Endometrial microvascular endothelial cells (primary cell): Measurements from ENCODE around the gene PCP4. TPM values are rescaled to one million over a fixed set of nuclear protein-coding genes. Genes with fewer than 3 reads are reported as not detected.

Source experiments
- in situ Hi-C: cut with HindIII; loops from 2 replicates; pipeline ENCODE4 v1.10.0; 2017; ENCODE audit warnings: low sequenced_read_pairs, low pct_unique_long_range_greater_than_20kb; ENCODE audit errors: inconsistent ontology term
- total RNA-seq: library from RNA; depleted of rRNA; stranded (reverse); fragments of >200 nt; gene quantifications from one replicate; pipeline ENCODE4 v1.2.3, GENCODE V29; 2015; ENCODE audit errors: inconsistent ontology term

The PCP4 gene
- total RNA-seq, 1 donor from 2014 or later = not detected

- in situ Hi-C loops = no loop called here
These were observed 44.3 kb downstream of the PCP4 start for GRCh38 chr21:39911286-39912199.

- in situ Hi-C loops = no loop called here
These were observed 46.6 kb downstream of the PCP4 start for GRCh38 chr21:39913706-39914305.

- in situ Hi-C loops = no loop called here
These were observed 48.6 kb downstream of the PCP4 start for GRCh38 chr21:39915881-39916280.

DNA sequence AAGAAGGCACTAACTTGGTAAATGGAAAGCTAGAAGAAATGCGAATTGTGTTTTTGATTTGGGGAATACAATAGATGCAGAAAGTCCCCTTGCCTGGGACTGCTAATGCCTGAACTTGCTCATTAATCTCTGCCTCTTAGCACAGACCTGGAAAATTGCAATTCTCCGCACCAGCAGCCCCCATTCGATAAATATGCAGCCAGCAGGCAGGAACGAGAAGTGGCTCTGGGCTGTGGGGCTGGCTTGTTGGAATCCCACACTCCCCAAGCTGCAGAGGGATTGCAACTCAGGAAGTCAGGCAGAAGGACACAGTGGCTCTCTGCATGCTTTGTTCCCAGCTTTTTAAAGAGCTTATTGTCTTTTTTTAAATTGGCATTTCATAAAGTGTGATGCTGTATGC, 51.3 kb downstream of the PCP4 start:
- in situ Hi-C loops = no loop called here

DNA sequence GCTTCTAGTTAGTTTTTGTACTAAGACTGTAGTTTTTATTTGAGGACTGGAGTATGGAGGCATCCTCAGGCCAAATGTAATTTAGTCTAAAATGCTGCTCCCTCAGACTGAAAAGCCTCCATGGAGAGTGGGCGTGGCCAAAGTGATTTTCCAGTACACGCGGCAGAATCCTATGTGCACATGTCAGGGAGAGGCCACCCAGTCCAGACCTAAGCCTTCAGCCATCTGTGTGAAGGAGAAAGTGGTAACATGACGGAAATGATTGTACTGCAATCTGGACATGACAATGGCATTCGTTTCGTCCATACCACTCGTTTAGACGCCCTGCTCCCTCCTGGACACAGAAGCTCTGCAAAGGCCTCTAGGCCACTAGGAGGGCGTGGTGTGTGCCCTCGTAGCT, 56.2 kb downstream of the PCP4 start:
- in situ Hi-C loops = no loop called here

- in situ Hi-C loops = no loop called here
These were observed 57.5 kb downstream of the PCP4 start for GRCh38 chr21:39924577-39925308.

DNA sequence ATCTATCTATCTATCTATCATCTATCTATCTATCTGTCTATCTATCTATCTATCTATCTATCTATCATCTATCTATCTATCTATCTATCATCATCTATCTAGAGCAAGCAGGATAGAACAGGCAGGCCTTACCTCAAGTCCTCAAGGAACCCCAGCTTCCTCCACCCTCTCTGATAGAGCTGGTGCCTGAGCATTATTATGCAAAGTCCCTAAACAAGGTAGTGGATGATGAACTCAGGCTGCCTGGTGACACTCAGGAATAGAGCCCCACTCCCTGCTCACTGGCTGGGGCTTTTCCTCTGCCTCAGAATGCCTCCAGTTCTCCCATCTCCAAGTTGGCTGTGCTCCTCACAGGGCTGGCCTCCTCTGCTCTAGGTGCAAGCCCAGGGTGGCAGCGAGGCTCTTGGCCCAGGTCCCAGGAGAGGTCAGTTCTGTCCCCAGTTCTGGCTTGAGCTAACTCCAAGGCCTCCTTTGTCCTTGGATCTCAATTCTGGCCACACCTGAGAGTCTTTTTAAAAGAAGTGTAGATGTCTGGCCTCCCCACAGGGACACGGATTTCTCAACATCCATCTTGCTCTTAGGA, 60.2 kb downstream of the PCP4 start:
- in situ Hi-C loops = no loop called here

- in situ Hi-C loops = no loop called here
These were observed 65.1 kb downstream of the PCP4 start for GRCh38 chr21:39932335-39932734.

- in situ Hi-C loops = no loop called here
These were observed 67.7 kb downstream of the PCP4 start for GRCh38 chr21:39934895-39935294.

- in situ Hi-C loops = no loop called here
These were observed 68.5 kb downstream of the PCP4 start for GRCh38 chr21:39935716-39936115.

DNA sequence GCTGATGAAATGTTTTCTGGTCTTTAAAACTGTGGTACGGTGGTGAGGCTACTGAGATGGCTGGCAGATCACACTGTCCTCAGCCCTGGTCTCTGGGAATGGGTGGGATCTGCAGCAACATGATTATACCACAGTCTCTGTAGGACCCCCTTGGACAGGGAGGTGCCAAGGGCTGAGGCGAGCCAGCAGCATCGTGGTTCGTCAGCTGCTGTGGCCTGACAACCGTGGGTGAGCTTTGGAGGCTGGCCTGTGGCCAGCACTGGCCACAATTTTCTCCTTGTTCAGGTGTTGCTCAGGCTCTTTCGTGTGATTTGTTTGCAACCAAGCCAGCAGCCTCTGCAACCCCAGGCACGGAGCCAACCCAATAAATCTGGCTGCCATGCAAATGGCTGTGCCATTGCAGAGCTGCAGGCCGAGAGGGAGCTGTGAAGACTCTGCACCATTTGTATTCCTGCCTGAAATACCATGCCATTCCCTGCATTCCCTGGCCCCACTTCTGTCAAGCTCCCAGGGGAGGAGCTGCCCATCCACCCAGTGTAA, 70.9 kb downstream of the PCP4 start:
- in situ Hi-C loops = no loop called here

DNA sequence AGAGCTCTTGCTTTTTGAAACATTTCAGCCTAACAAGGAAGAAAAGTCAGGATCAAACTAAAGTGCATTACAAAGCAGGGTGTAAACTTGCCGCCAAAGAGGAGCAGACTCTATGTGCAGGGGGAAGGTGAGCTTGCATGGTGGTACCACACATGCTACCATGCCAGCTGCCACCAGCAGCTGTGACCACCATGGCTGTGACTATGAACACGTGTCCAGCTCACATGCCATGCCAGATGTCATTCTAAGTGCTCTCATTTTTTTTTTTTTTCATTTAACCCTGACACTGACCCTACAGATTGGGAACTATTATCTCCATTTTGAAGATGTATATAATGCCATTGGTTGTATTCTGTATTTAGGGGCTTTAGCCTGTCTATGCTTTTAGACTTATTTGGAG, 79.0 kb downstream of the PCP4 start:
- in situ Hi-C loops = no loop called here

DNA sequence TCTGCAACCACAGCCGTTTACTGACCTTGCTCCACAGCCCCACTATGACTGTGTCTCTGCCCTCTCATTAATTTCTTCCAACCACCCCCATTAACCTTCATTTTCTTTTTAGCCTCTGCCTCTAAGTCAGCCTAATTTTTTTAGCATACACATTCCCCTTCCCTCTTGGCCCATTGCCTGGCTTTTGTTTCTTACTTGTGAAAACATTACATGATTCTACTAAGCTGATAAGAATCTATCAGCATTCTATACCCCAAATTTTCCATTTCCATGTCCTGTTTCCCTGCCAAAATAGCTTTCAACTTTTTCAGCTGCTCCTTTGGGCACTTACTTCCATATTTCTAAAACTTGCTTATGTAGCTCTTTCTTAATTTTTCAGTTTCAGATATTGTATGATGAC, 79.8 kb downstream of the PCP4 start:
- in situ Hi-C loops = no loop called here

DNA sequence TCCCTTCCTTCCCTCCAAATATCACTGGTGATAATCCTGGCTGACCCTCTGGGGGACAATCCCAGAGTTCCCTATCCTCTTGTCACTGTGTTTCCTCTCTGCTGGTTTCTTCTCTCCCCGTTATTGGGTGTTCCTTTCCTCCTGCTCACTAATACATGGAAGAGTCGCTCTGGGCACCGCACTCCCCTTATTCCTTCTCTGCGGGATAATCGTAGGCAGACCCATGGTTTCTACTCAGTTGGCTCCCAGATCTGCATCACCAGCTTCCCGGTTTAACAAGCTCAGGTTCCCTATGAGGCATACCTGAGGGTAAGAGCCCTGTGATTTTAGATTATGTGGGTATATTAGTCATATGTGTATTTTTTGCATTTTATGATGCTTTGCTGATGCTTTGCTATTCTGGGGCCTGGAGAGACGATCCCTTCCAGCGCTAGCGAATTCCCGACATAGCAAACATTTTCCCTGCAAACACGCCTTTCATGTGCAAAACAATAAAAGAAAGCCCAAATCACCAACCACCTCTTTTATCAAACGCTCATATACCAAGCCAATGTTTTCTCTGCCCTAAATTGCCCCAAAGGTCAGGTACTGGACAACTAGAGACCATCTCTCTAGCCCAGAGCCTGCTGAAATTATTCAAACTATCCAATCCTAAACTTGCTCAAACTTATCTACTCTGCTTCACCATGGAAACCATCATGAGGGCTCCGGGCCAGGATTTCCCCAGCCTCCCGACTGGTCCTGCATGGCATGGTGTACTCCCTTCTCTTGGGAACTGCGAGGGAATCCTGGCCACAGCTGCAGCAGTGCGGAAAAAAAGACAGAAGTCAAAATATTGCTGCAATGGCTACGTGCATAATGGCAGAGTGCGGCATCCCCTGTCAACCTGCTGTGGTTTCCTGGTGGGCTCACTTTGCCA, 84.2 kb downstream of the PCP4 start:
- in situ Hi-C loops = no loop called here

DNA sequence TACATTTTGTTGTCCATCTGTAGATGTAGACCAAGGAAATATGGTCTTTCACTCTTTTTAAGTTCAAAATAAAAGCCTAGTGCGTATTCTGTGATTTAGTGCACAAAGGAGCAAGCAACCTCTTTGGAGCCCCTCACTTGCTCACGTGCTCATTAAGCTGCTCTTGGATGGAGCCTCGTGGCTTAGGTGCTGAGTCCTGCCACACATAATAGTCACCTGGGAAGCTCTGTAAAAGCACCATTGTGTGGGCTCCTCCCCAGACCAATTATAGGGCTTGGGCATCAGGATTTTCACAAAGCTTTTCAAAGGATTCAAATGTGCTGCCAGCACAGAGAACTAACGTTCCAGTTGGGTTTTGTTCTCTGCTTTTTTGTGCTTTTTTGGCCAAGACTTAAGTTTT, 85.0 kb downstream of the PCP4 start:
- in situ Hi-C loops = no loop called here

DNA sequence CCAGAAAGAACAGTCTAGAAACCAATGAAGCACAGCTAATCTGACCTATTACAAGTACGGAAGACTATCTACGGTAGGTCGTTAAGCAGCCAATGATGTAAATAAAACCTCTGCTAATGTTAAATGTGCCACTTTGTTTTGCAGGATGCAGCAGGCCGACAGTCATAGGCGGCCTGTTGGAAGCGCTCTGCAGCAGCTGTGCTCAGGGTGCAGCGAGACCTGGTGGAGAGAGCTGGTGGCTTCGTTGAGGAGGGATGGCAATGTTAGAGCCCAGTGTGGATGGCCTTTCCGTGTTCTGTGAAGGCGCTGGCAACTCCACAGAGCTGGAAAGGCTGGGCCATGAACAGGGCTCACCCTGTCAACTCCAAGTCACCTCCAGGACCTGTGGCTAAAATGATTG, 87.3 kb downstream of the PCP4 start:
- in situ Hi-C loops = no loop called here

DNA sequence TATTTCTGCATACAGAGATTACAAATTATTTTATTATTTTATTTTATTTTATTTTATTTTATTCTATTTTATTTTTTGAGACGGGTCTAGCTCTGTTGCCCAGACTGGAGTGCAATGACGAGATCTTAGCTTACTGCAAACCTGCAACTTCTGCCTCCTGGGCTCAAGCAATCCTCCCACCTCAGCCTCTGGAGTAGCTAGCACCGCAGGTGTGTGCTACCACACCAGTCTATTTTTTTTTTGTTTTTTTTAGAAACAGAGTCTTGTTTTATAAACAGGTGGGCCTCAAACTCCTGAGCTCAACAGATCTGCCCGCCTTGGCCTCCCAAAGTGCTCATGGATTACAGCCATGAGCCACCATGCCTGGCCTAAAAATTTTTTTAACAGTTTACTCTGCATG, 88.1 kb downstream of the PCP4 start:
- in situ Hi-C loops = no loop called here

GRCh38 chr21:39956586-39956985, 89.3 kb downstream of the PCP4 start:
- in situ Hi-C loops = no loop called here
